Astrocyte (in vitro differentiated cells and primary cell): ENCODE measurements around the gene PITPNM3. TPM values are rescaled to one million over a fixed set of nuclear protein-coding genes. Genes with fewer than 3 reads are reported as not detected.

Experiments used
- DNase-seq: peaks from one replicate; pipeline ENCODE4 v3.0.0-alpha.2; 2010; ENCODE audit warnings: low read depth
- FAIRE-seq: peaks from 2 replicates; lab custom pipeline; 2011; peaks lifted over from hg19 to GRCh38; lab: Jason Lieb, UNC
- H2AFZ ChIP-seq: 2 replicates; pipeline ENCODE4 v1.6.0; 2012; ENCODE audit warnings: low read depth, low read length, inconsistent platforms
- H3K27ac ChIP-seq: 2 replicates; pipeline ENCODE4 v1.5.1; 2011; ENCODE audit warnings: low read depth, low read length, inconsistent platforms
- H3K27me3 ChIP-seq: 2 replicates; pipeline ENCODE4 v1.6.0; 2011; ENCODE audit warnings: low read length, inconsistent platforms; ENCODE audit not compliant: insufficient read depth
- H3K36me3 ChIP-seq: 2 replicates; pipeline ENCODE4 v1.5.1; 2011; ENCODE audit warnings: low read length, inconsistent platforms; ENCODE audit not compliant: insufficient read depth
- H3K4me1 ChIP-seq: 2 replicates; pipeline ENCODE4 v1.5.1; 2011; ENCODE audit warnings: low read length, inconsistent platforms; ENCODE audit not compliant: insufficient read depth
- H3K4me2 ChIP-seq: 2 replicates; pipeline ENCODE4 v1.6.0; 2012; ENCODE audit warnings: low read length, inconsistent platforms
- H3K4me3 ChIP-seq: 2 replicates; pipeline ENCODE4 v1.5.1; 2011; ENCODE audit warnings: low read depth, mild to moderate bottlenecking, low read length, inconsistent platforms; ENCODE audit not compliant: insufficient read depth
- H3K79me2 ChIP-seq: 2 replicates; pipeline ENCODE4 v1.6.0; 2012; ENCODE audit warnings: mild to moderate bottlenecking, low read length, inconsistent platforms; ENCODE audit not compliant: insufficient read depth
- H3K9ac ChIP-seq: 2 replicates; pipeline ENCODE4 v1.6.0; 2012; ENCODE audit warnings: mild to moderate bottlenecking, low read length, inconsistent platforms
- H3K9me3 ChIP-seq: 2 replicates; pipeline ENCODE4 v1.5.1; 2012; ENCODE audit warnings: low read depth, mild to moderate bottlenecking, low read length, inconsistent platforms; ENCODE audit not compliant: insufficient read depth
- H4K20me1 ChIP-seq: 2 replicates; pipeline ENCODE4 v1.6.0; 2012; ENCODE audit warnings: low read length, inconsistent platforms; ENCODE audit not compliant: insufficient read depth
- H3K27ac Mint-ChIP-seq: one replicate; pipeline ENCODE4 v1.8.0; 2021; ENCODE audit warnings: mild to moderate bottlenecking, mixed read lengths; ENCODE audit not compliant: unreplicated experiment
- H3K27me3 Mint-ChIP-seq: one replicate; pipeline ENCODE4 v1.8.0; 2021; ENCODE audit warnings: low read depth, mixed read lengths; ENCODE audit not compliant: unreplicated experiment
- H3K36me3 Mint-ChIP-seq: one replicate; pipeline ENCODE4 v1.8.0; 2021; ENCODE audit warnings: low read depth, mixed read lengths; ENCODE audit not compliant: unreplicated experiment
- H3K4me1 Mint-ChIP-seq: one replicate; pipeline ENCODE4 v1.8.0; 2021; ENCODE audit warnings: low read depth, mixed read lengths; ENCODE audit not compliant: unreplicated experiment
- H3K4me3 Mint-ChIP-seq: one replicate; pipeline ENCODE4 v1.8.0; 2021; ENCODE audit warnings: mild to moderate bottlenecking, moderate library complexity, mixed read lengths; ENCODE audit not compliant: unreplicated experiment
- H3K9me3 Mint-ChIP-seq: one replicate; pipeline ENCODE4 v1.8.0; 2021; ENCODE audit warnings: mild to moderate bottlenecking, mixed read lengths; ENCODE audit not compliant: unreplicated experiment
- CTCF ChIP-seq: IDR thresholded peaks from 2 replicates; pipeline ENCODE4 v1.5.1; 2011; ENCODE audit warnings: low read depth, mild to moderate bottlenecking, inconsistent platforms, low read length, moderate library complexity; ENCODE audit not compliant: insufficient read depth
- EZH2 ChIP-seq: IDR thresholded peaks from 2 replicates; pipeline ENCODE4 v1.6.1; 2012; ENCODE audit warnings: mild to moderate bottlenecking, low read length, inconsistent platforms; ENCODE audit not compliant: insufficient read depth
- total RNA-seq: library from RNA; stranded (reverse); gene quantifications from 2 replicates; pipeline ENCODE4 v1.2.1, GENCODE V29; 2021

The PITPNM3 gene
- total RNA-seq, 1 donor from 2014 or later, result 1.3 TPM

- no peak overlapping the region for H2AFZ ChIP-seq
- H3K4me3 Mint-ChIP-seq, result no peak overlapping the region
- no peak overlapping the region for H3K27ac ChIP-seq
- no peak for FAIRE-seq
- H3K27ac Mint-ChIP-seq, result no peak overlapping the region
- H3K79me2 ChIP-seq, result no peaks in the 10 kb centered on the region
- no peak overlapping the region for H3K9ac ChIP-seq
- H3K4me3 ChIP-seq, result no peak overlapping the region
- TF ChIP-seq CTCF, result no peak
- TF ChIP-seq EZH2, result no peak
- H3K4me1 ChIP-seq, result peaks cover 9% of the 10 kb centered on the region
- H4K20me1 ChIP-seq, result peaks cover 6% of the 10 kb centered on the region
- peaks cover 8% of the 10 kb centered on the region for H3K4me1 Mint-ChIP-seq
- H3K4me2 ChIP-seq, result no peak overlapping the region
- H3K36me3 Mint-ChIP-seq, result peaks cover 3% of the 10 kb centered on the region
- H3K27me3 ChIP-seq, result peaks cover 10% of the 10 kb centered on the region
- H3K9me3 Mint-ChIP-seq, result no peaks in the 10 kb centered on the region
- no peaks in the 10 kb centered on the region for H3K36me3 ChIP-seq
- H3K9me3 ChIP-seq, result no peaks in the 10 kb centered on the region
- H3K27me3 Mint-ChIP-seq, result peaks cover 40% of the 10 kb centered on the region
- DNase-seq, result no peak
Measured at GRCh38 chr17:6476076-6476809, 80.1 kb downstream of the PITPNM3 start.

- DNase-seq, result no peak
- no peaks in the 10 kb centered on the region for H3K9me3 Mint-ChIP-seq
- peaks cover 8% of the 10 kb centered on the region for H3K4me1 Mint-ChIP-seq
- peaks cover 35% of the 10 kb centered on the region for H3K27me3 Mint-ChIP-seq
- peaks cover 14% of the 10 kb centered on the region for H3K4me1 ChIP-seq
- no peak for FAIRE-seq
- H3K4me3 ChIP-seq, result no peak overlapping the region
- H4K20me1 ChIP-seq, result peaks cover 6% of the 10 kb centered on the region
- H3K27ac Mint-ChIP-seq, result no peak overlapping the region
- H3K79me2 ChIP-seq, result no peaks in the 10 kb centered on the region
- H3K9me3 ChIP-seq, result no peaks in the 10 kb centered on the region
- H3K27ac ChIP-seq, result no peak overlapping the region
- H3K36me3 ChIP-seq, result no peaks in the 10 kb centered on the region
- H3K36me3 Mint-ChIP-seq, result peaks cover 3% of the 10 kb centered on the region
- H3K4me3 Mint-ChIP-seq, result no peak overlapping the region
- no peak overlapping the region for H2AFZ ChIP-seq
- H3K9ac ChIP-seq, result no peak overlapping the region
- no peak overlapping the region for H3K4me2 ChIP-seq
- TF ChIP-seq EZH2 (no peak), CTCF (no peak)
- peaks cover 10% of the 10 kb centered on the region for H3K27me3 ChIP-seq
Measured at GRCh38 chr17:6475411-6475810, 80.9 kb downstream of the PITPNM3 start.

- Histone ChIP-seq H4K20me1 (peaks cover 6% of the 10 kb centered on the region), H3K4me1 (peaks cover 14% of the 10 kb centered on the region), H2AFZ (no peak overlapping the region), H3K4me3 (no peak overlapping the region), H3K79me2 (no peaks in the 10 kb centered on the region), H3K36me3 (no peaks in the 10 kb centered on the region), H3K9ac (no peak overlapping the region), H3K27me3 (peaks cover 9% of the 10 kb centered on the region), H3K27ac (no peak overlapping the region), H3K4me2 (no peak overlapping the region), H3K9me3 (no peaks in the 10 kb centered on the region)
- H3K27ac Mint-ChIP-seq, result no peak overlapping the region
- no peaks in the 10 kb centered on the region for H3K9me3 Mint-ChIP-seq
- H3K36me3 Mint-ChIP-seq, result peaks cover 3% of the 10 kb centered on the region
- TF ChIP-seq EZH2 (no peak), CTCF (no peak)
- peaks cover 33% of the 10 kb centered on the region for H3K27me3 Mint-ChIP-seq
- no peak for FAIRE-seq
- no peak overlapping the region for H3K4me3 Mint-ChIP-seq
- no peak for DNase-seq
- peaks cover 8% of the 10 kb centered on the region for H3K4me1 Mint-ChIP-seq
Measured at GRCh38 chr17:6474906-6475305, 81.4 kb downstream of the PITPNM3 start.
